ENCODE results near the gene LARGE2.

The LARGE2 gene

GRCh38 chr11:45917623-45918330 is 4.7 kb upstream of the LARGE2 start, which contains the start of gene PEX16:
TSS of gene PEX16 (minus strand) at chr11:45917877. CDS start at chr11:45917811, 66 bp downstream.
- peak; percentile 89 for DNase-seq

GRCh38 chr11:45918331-45918941 is 4.0 kb upstream of the LARGE2 start:
- no peak for DNase-seq

GRCh38 chr11:45918962-45919675 is 3.3 kb upstream of the LARGE2 start:
- DNase-seq = no peak

GRCh38 chr11:45919806-45920530 is 2.5 kb upstream of the LARGE2 start:
- no peak for DNase-seq

- no peak for DNase-seq
Measured at GRCh38 chr11:45920531-45921477, 1.7 kb upstream of the LARGE2 start.

GRCh38 chr11:45921561-45922424 is 663 bp upstream of the LARGE2 start:
- DNase-seq = no peak

- no peak for DNase-seq
Measured at GRCh38 chr11:45924036-45924915, 1.8 kb downstream of the LARGE2 start.

- DNase-seq = no peak
Measured at GRCh38 chr11:45924927-45925326, 2.5 kb downstream of the LARGE2 start.

GRCh38 chr11:45925550-45925949 is 3.1 kb downstream of the LARGE2 start:
- no peak for DNase-seq

GRCh38 chr11:45926001-45926401 is 3.5 kb downstream of the LARGE2 start:
- no peak for DNase-seq

GRCh38 chr11:45926536-45927331 is 4.3 kb downstream of the LARGE2 start:
- DNase-seq = no peak

- DNase-seq = no peak
Measured at GRCh38 chr11:45927332-45927683, 4.9 kb downstream of the LARGE2 start.

- DNase-seq = no peak
Measured at GRCh38 chr11:45927684-45928413, 5.4 kb downstream of the LARGE2 start.

GRCh38 chr11:45928535-45929215 is 6.2 kb downstream of the LARGE2 start:
- DNase-seq = no peak

GRCh38 chr11:45929486-45930030 is 7.1 kb downstream of the LARGE2 start:
- DNase-seq = no peak

- DNase-seq = no peak
Measured at GRCh38 chr11:45930031-45930794, 7.8 kb downstream of the LARGE2 start.

All from GOT3 (cell line).